ENCODE data around the gene RAD9A. TPM values are rescaled to one million over a fixed set of nuclear protein-coding genes. Genes with fewer than 3 reads are reported as not detected.
A peak's percentile ranks its signal among the peaks of the same experiment; 100 is the strongest.

RAD9A gene
- total RNA-seq, 2 donors from 2014 or later: 6.2 to 6.5 TPM

DNA sequence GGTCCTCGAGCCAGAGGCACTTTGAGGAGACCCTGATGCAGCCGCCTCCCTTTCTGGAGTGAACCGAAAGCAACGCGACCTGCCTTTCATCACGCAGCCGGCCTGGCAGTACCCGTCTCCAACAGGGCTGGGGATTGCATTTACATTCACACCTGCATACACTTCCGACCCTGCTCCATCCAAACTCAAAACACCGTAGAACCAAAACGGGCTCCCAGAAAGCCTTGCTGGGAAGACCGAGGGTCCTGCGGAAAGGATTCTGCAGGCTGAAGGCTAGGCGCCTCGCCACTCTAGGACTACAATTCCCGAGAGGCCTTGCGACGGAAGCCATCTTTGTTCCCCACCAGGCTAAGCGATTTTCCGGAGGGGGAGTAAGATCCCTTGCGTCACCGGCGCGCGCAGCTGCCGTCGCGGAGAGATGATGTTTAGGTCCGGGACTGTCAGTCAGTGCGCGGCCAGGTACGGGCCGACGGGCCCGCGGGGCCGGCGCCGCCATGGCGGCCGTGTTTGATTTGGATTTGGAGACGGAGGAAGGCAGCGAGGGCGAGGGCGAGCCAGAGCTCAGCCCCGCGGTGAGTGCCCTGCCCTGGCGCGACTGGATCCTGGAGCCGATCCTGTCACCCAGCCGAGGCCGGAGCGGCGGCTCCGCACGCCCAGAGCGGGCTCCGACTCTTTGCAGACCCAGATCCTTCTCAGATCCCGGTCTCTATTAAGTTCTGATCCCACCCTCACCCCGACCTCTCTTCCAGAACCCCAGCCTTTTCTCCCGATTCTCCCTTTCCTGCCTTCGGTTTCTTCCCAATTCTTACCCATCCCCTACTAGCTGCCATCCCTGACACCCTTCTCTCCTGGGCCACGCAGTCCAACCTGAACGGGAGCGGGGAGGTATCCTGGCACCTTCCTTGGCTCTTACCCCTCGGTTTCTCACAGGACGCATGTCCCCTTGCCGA is 36.5 kb downstream of the RAD9A start, which contains the start of gene RPS6KB2:
RPS6KB2 (plus strand) TSS at position 443 of the 950 bp plus-strand sequence; CDS start at position 495, 52 bp downstream.
- H3K27ac ChIP-seq: peak within 1 kb of the TSS; percentile 90
- peak within 1 kb of the TSS; percentile 78 to 98 for H3K4me3 ChIP-seq
- peaks cover 28% of the 10 kb centered on the region for H3K36me3 ChIP-seq
- peaks cover 0 to 25% of the 10 kb centered on the region in 2 donors for H3K4me1 ChIP-seq
- TF ChIP-seq, protein P1, sequence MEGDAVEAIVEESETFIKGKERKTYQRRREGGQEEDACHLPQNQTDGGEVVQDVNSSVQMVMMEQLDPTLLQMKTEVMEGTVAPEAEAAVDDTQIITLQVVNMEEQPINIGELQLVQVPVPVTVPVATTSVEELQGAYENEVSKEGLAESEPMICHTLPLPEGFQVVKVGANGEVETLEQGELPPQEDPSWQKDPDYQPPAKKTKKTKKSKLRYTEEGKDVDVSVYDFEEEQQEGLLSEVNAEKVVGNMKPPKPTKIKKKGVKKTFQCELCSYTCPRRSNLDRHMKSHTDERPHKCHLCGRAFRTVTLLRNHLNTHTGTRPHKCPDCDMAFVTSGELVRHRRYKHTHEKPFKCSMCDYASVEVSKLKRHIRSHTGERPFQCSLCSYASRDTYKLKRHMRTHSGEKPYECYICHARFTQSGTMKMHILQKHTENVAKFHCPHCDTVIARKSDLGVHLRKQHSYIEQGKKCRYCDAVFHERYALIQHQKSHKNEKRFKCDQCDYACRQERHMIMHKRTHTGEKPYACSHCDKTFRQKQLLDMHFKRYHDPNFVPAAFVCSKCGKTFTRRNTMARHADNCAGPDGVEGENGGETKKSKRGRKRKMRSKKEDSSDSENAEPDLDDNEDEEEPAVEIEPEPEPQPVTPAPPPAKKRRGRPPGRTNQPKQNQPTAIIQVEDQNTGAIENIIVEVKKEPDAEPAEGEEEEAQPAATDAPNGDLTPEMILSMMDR (IDR thresholded peaks at IDR 0.05): peak in 1 of 2 donors; percentile 13
- DNase-seq (ENCODE audit: low spot score): peak; percentile 99
- no peaks in the 10 kb centered on the region for H3K27me3 ChIP-seq
- no peaks in the 10 kb centered on the region for H3K9me3 ChIP-seq

- H3K4me1 ChIP-seq: peaks cover 0 to 25% of the 10 kb centered on the region in 2 donors
- no peaks in the 10 kb centered on the region for H3K27me3 ChIP-seq
- peak overlapping the region; percentile 90 for H3K27ac ChIP-seq
- DNase-seq (ENCODE audit: low spot score): no peak
- TF ChIP-seq, protein P1 (IDR thresholded peaks at IDR 0.05): no peak
- H3K36me3 ChIP-seq: peaks cover 36% of the 10 kb centered on the region
- H3K9me3 ChIP-seq: no peaks in the 10 kb centered on the region
- peak overlapping the region; percentile 78 to 98 for H3K4me3 ChIP-seq
Measured at GRCh38 chr11:67429038-67429668, 37.4 kb downstream of the RAD9A start.

- Histone ChIP-seq H3K27me3 (no peaks in the 10 kb centered on the region), H3K27ac (no peak overlapping the region), H3K36me3 (peaks cover 42% of the 10 kb centered on the region), H3K4me1 (peaks cover 0 to 25% of the 10 kb centered on the region in 2 donors), H3K9me3 (no peaks in the 10 kb centered on the region), H3K4me3 (no peak overlapping the region)
- no peak for DNase-seq (ENCODE audit: low spot score)
- TF ChIP-seq, protein P1 (IDR thresholded peaks at IDR 0.05): no peak
Measured at GRCh38 chr11:67429722-67430121, 37.9 kb downstream of the RAD9A start.

DNA sequence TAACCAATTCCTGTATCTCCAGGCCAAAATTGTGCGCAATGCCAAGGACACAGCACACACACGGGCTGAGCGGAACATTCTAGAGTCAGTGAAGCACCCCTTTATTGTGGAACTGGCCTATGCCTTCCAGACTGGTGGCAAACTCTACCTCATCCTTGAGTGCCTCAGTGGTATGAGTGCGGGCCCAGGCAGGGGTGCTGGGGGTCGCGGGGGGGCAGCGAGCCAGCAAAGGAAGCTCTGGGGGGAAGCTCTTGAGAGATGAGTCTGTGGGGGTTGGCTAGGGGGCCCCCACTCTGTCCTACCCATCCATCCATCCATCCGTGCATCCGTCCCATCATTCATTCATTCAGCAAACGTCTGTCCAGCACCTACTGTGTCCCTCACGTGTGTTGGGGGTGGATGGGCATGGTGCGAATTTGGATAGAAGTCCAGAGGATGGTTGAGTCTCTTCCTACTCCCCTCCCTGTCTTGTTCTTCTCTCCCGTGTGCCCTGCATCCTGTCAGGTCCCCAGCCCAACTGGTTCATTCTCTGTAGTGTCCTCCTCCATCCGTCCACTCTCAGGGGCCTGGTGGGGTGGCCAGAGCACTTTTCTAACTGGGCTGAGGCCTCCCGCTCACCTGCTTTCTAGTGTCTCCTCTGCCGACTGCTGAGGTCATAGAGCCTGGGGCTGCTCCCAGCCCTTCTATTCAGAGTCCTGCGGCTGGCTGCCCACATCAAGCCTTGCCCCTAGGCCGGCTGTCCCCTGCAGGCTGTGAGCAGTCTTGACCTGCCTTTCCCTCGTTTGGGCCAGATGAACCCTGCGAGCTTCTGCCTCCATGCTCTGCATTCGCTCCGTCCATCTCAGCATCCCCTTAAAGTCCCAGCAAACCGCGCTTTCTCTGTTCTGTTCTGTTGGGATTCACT is 39.8 kb downstream of the RAD9A start:
- Histone ChIP-seq H3K36me3 (peaks cover 52% of the 10 kb centered on the region), H3K27ac (no peak overlapping the region), H3K9me3 (no peaks in the 10 kb centered on the region), H3K4me3 (no peak overlapping the region), H3K27me3 (no peaks in the 10 kb centered on the region), H3K4me1 (peaks cover 0 to 32% of the 10 kb centered on the region in 2 donors)
- TF ChIP-seq, protein P1 (IDR thresholded peaks at IDR 0.05): no peak
- no peak for DNase-seq (ENCODE audit: low spot score)

DNA sequence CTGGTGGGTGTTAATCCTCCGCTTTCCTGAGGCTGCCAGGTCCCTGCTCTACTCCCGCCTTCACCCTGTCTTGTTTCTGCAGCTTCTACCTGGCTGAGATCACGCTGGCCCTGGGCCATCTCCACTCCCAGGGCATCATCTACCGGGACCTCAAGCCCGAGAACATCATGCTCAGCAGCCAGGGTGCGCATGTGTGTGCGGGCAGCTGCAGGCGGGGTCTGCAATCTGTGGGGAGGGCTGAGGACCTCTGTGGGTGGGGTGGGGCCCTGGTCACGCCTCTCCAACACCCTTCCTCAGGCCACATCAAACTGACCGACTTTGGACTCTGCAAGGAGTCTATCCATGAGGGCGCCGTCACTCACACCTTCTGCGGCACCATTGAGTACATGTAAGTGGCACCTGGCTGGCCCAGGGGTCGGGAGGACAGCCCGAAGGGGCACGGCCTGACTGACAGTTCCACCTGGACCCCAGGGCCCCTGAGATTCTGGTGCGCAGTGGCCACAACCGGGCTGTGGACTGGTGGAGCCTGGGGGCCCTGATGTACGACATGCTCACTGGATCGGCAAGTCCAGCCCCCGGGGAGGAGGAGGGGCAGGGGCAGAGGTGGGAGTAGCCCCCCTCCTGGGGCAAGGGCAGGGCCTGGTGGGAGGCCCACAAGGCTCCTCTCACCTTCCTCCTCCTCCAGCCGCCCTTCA is 41.0 kb downstream of the RAD9A start:
- Histone ChIP-seq H3K27ac (no peak overlapping the region), H3K4me1 (peaks cover 0 to 39% of the 10 kb centered on the region in 2 donors), H3K9me3 (no peaks in the 10 kb centered on the region), H3K4me3 (no peak overlapping the region), H3K36me3 (peaks cover 59% of the 10 kb centered on the region), H3K27me3 (no peaks in the 10 kb centered on the region)
- no peak for DNase-seq (ENCODE audit: low spot score)
- TF ChIP-seq, protein P1 (IDR thresholded peaks at IDR 0.05): no peak

Measured in right atrium auricular region (tissue), 2 donors.